A549 (cell line): ENCODE measurements around the gene USH1C. TPM values are rescaled to one million over a fixed set of nuclear protein-coding genes. Genes with fewer than 3 reads are reported as not detected.

Experiments used
- ATAC-seq, 2 experiments: fragments of 200-7000 bp in 1 of 2; fragments of >200 bp in 1 of 2; cut with Nextera tagmentation in 1 of 2; cut with Tn5 transposase in 1 of 2; 3 replicates each; pipeline versions ENCODE4 v1.8.0 to v1.9.1; 2018 to 2020; ENCODE audit warnings: mild to moderate bottlenecking in 1 of 2, moderate library complexity in 1 of 2
- CTCF ChIA-PET: fragments of 300-600 bp; sonication (Branson Sonifier 250); formaldehyde crosslinking; extraction: SDS; loops from one replicate; lab custom pipeline; 2021; ENCODE audit warnings: antibody characterized with exemption, inconsistent platforms; lab: Yijun Ruan, JAX
- POLR2A ChIA-PET: fragments of 350-600 bp; formaldehyde crosslinking; extraction: SDS; loops from one replicate; lab custom pipeline; 2021; ENCODE audit warnings: antibody characterized with exemption, inconsistent platforms; lab: Yijun Ruan, JAX
- DNase-seq, 2 experiments: peaks; one replicate each; pipeline versions ENCODE4 v3.0.0 to v3.0.0-alpha.2; 2011 to 2016; ENCODE audit warnings: low read depth in 1 of 2, low spot score in 1 of 2
- FAIRE-seq: peaks from 2 replicates; lab custom pipeline; 2011; peaks lifted over from hg19 to GRCh38; lab: Jason Lieb, UNC
- H3K27ac ChIP-seq, 2 experiments: fragments of >200 bp; sonication (Bioruptor Twin); formaldehyde crosslinking; 3 replicates each; pipeline ENCODE4 v1.5.1; 2016 to 2017
- H3K4me1 ChIP-seq: fragments of >200 bp; sonication (Bioruptor Twin); formaldehyde crosslinking; 3 replicates; pipeline ENCODE4 v1.6.1; 2016
- H3K4me2 ChIP-seq: fragments of >200 bp; sonication (Bioruptor Twin); formaldehyde crosslinking; 3 replicates; pipeline ENCODE4 v1.6.1; 2016
- H3K4me3 ChIP-seq: fragments of >200 bp; sonication (Bioruptor Twin); formaldehyde crosslinking; 3 replicates; pipeline ENCODE4 v1.5.1; 2016
- H3K9me3 ChIP-seq: fragments of >200 bp; sonication (Bioruptor Twin); formaldehyde crosslinking; 3 replicates; pipeline ENCODE4 v1.6.1; 2016
- BHLHE40 ChIP-seq: IDR thresholded peaks from 2 replicates; pipeline ENCODE4 v1.6.1; 2012; ENCODE audit warnings: low read depth, low read length, inconsistent platforms
- CBX2 ChIP-seq: fragments of 200-600 bp; sonication (generic); IDR thresholded peaks from 2 replicates; pipeline ENCODE4 v1.6.1; 2016; ENCODE audit warnings: low read depth, mild to moderate bottlenecking, borderline replicate concordance
- CBX8 ChIP-seq: fragments of 200-600 bp; sonication (generic); IDR thresholded peaks from 2 replicates; pipeline ENCODE4 v1.6.1; 2016
- EHF ChIP-seq: fragments of 250-450 bp; sonication (Bioruptor Pico); IDR thresholded peaks from 2 replicates; pipeline ENCODE4 v1.5.0; 2020; ENCODE audit warnings: mild to moderate bottlenecking
- ELK1 ChIP-seq: fragments of 150-350 bp; IDR thresholded peaks from 2 replicates; pipeline ENCODE4 v1.6.1; 2014; ENCODE audit warnings: low read depth, mild to moderate bottlenecking, low read length
- ESRRA ChIP-seq: fragments of 150-350 bp; IDR thresholded peaks from 2 replicates; pipeline ENCODE4 v1.6.1; 2014; ENCODE audit warnings: mild to moderate bottlenecking, low read length, borderline replicate concordance
- PHF8 ChIP-seq: fragments of 200-600 bp; sonication (generic); IDR thresholded peaks from 2 replicates; pipeline ENCODE4 v1.6.1; 2016; ENCODE audit warnings: low read depth, mild to moderate bottlenecking, antibody characterized with exemption, moderate library complexity, borderline replicate concordance
- POLR2A ChIP-seq: IDR thresholded peaks from 2 replicates; pipeline ENCODE4 v1.6.1; 2012; ENCODE audit warnings: mild to moderate bottlenecking, low read length
- REST ChIP-seq: fragments of 200-600 bp; sonication (generic); IDR thresholded peaks from 2 replicates; pipeline ENCODE4 v1.6.1; 2016; ENCODE audit warnings: antibody characterized with exemption, mild to moderate bottlenecking, moderate library complexity
- SREBF2 ChIP-seq: fragments of 450-650 bp; IDR thresholded peaks from 2 replicates; pipeline ENCODE4 v1.6.1; 2014; ENCODE audit warnings: mild to moderate bottlenecking, moderate library complexity
- TFCP2L1 ChIP-seq: fragments of 250-450 bp; sonication (Bioruptor Pico); IDR thresholded peaks from 2 replicates; pipeline ENCODE4 v1.5.0; 2021; ENCODE audit warnings: mild to moderate bottlenecking
- ZFP36 ChIP-seq: fragments of 450-650 bp; IDR thresholded peaks from 2 replicates; pipeline ENCODE4 v1.6.1; 2014; ENCODE audit warnings: borderline replicate concordance; ENCODE audit not compliant: partially characterized antibody
- WGBS: methylation state at CpG from one replicate; pipeline ENCODE4 v1.1.6; 2017; ENCODE audit errors: missing lambda C conversion rate; 5-methylcytosine and 5-hydroxymethylcytosine counted together
- polyA plus RNA-seq, 4 experiments: library from polyadenylated mRNA; depleted of rRNA in 3 of 4; stranded (reverse); fragments of >200 nt; fragmentation: RNase III in 1 of 4; extraction: RNeasy Plus Mini Kit Qiagen cat#74134 plus additional on column Dnase treatment in 1 of 4; gene quantifications; 2 replicates in 3 of 4; 3 replicates in 1 of 4; pipeline ENCODE4 v1.2.3, GENCODE V29; 2011 to 2017

USH1C gene
- polyA plus RNA-seq, 2 of the 4 experiments (the other 2 are of a cell fraction), result 3.2 to 8.6 TPM

GRCh38 chr11:17552041-17552355 is 7.8 kb upstream of the USH1C start:
- no peak for ATAC-seq
- H3K9me3 ChIP-seq, result no peaks in the 10 kb centered on the region
- no peaks in the 10 kb centered on the region for H3K4me1 ChIP-seq
- H3K4me3 ChIP-seq, result no peak overlapping the region
- H3K4me2 ChIP-seq, result no peak overlapping the region
- no peak overlapping the region for H3K27ac ChIP-seq
- TF ChIP-seq PHF8 (no peak), CBX8 (no peak), BHLHE40 (no peak), EHF (CRISPR knock-in tag) (no peak), REST (no peak), ESRRA (no peak), TFCP2L1 (no peak)
- CTCF ChIA-PET, result interaction anchor here (2.5 kb wide), 1 partner anchor 24 kb away, joined by 8 read pairs; no protein-coding TSS in a partner anchor
- no peak for FAIRE-seq
- POLR2A ChIA-PET, result no interaction called here
- no peak for DNase-seq
- 54% methylated on average over 3 of the region's 4 CpGs for WGBS

GRCh38 chr11:17551347-17552040 is 7.3 kb upstream of the USH1C start:
- no peak for FAIRE-seq
- Histone ChIP-seq H3K4me2 (no peak overlapping the region), H3K9me3 (no peaks in the 10 kb centered on the region), H3K27ac (no peak overlapping the region), H3K4me3 (no peak overlapping the region), H3K4me1 (no peaks in the 10 kb centered on the region)
- ATAC-seq, result no peak
- ChIA-PET POLR2A (no interaction called here), CTCF (interaction anchor here (0.9 to 2.5 kb wide), 2 partner anchors 23 to 184 kb away, joined by 3 to 8 read pairs; no protein-coding TSS in a partner anchor)
- 43% methylated on average over 7 of the region's 7 CpGs for WGBS
- no peak for TF ChIP-seq BHLHE40
- TF ChIP-seq CBX2, result no peak
- TF ChIP-seq ZFP36, result no peak
- no peak for TF ChIP-seq SREBF2
- no peak for TF ChIP-seq REST
- no peak for TF ChIP-seq ELK1
- no peak for TF ChIP-seq POLR2A
- DNase-seq, result no peak
